ENCODE data around the gene ZDHHC23.

DNA sequence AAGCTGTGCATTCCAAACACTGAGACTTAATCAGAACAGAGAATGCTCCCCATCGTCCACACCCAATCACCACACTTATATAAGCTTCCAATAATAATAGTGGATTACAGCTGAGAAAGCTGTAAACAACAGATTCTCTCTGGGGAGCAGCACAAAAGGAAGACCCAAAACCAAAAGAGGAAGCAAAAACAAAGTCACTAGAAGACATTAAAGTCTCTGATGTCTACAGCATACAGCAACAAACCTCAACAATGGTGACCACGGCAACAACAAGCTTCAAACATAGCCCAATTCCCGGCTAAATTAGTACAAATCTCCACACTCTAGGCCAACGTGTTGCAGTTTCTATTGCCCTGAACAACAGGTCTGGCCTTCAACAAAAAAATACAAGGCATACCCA, 37.7 kb downstream of the ZDHHC23 start:
- TF ChIP-seq CTCF (IDR thresholded peaks at IDR 0.05; ENCODE audit: low read depth, low read length, poor library complexity, severe bottlenecking) (no peak), EZH2phosphoT487 (IDR thresholded peaks at IDR 0.05; ENCODE audit: borderline replicate concordance, low read length) (no peak)
